GM12865 (cell line): ENCODE measurements around the gene BMP8A.

Experiments used
- DNase-seq: peaks from one replicate; pipeline ENCODE4 v3.0.0; 2010; ENCODE audit warnings: low read depth
- H3K4me3 ChIP-seq: 2 replicates; pipeline ENCODE4 v1.5.1; 2011; ENCODE audit warnings: mild to moderate bottlenecking, low read depth, low read length, control low read depth
- TF ChIP-seq, protein P1 (sequence below): IDR thresholded peaks from 2 replicates; pipeline ENCODE4 v1.5.1; 2011; ENCODE audit warnings: low read length, control low read depth, low read depth, inconsistent platforms; ENCODE audit not compliant: insufficient read depth; ENCODE audit errors: missing control alignments

The BMP8A gene

DNA sequence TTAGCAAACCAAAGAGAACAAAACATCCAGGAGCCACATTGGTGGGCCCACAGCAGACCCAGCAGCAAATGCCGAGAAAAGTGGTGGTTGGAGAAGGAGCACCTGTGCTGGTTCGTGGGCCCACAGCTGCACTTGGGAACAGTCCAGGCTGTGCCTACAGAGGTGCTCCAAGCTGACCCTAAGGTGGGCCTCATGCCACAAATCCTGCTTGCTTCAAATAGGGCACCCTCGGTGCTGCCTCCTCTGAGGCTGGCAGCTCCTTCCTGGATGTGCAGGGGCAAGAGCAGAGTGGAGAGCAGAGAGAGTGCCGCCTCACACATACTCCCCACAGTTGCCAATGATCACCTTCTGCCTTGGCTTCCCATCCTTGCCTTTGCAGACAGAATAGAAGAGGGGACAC is 40.1 kb downstream of the BMP8A start:
- no peak overlapping the region for H3K4me3 ChIP-seq
- no peak for DNase-seq
- TF ChIP-seq, protein P1, sequence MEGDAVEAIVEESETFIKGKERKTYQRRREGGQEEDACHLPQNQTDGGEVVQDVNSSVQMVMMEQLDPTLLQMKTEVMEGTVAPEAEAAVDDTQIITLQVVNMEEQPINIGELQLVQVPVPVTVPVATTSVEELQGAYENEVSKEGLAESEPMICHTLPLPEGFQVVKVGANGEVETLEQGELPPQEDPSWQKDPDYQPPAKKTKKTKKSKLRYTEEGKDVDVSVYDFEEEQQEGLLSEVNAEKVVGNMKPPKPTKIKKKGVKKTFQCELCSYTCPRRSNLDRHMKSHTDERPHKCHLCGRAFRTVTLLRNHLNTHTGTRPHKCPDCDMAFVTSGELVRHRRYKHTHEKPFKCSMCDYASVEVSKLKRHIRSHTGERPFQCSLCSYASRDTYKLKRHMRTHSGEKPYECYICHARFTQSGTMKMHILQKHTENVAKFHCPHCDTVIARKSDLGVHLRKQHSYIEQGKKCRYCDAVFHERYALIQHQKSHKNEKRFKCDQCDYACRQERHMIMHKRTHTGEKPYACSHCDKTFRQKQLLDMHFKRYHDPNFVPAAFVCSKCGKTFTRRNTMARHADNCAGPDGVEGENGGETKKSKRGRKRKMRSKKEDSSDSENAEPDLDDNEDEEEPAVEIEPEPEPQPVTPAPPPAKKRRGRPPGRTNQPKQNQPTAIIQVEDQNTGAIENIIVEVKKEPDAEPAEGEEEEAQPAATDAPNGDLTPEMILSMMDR, result no peak

DNA sequence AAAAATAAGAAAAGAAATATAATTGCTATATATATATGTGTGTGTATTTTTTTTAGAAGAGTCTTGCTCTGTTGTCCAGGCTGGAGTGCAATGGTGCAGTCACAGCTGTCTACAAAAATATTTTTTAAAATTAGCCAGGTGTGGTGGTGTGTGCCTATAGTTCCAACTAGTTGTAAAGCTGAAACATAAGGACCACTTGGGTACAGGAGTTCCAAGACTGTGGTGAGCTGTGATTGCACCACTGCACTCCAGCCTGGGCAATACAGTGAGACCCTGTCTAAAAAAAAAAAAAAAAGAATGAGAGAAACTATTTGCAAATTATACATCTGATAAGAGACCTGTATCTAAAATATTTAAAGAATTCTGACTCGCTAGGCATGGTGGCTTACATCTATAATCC is 42.0 kb downstream of the BMP8A start:
- TF ChIP-seq, protein P1, result no peak
- H3K4me3 ChIP-seq, result no peak overlapping the region
- DNase-seq, result no peak

DNA sequence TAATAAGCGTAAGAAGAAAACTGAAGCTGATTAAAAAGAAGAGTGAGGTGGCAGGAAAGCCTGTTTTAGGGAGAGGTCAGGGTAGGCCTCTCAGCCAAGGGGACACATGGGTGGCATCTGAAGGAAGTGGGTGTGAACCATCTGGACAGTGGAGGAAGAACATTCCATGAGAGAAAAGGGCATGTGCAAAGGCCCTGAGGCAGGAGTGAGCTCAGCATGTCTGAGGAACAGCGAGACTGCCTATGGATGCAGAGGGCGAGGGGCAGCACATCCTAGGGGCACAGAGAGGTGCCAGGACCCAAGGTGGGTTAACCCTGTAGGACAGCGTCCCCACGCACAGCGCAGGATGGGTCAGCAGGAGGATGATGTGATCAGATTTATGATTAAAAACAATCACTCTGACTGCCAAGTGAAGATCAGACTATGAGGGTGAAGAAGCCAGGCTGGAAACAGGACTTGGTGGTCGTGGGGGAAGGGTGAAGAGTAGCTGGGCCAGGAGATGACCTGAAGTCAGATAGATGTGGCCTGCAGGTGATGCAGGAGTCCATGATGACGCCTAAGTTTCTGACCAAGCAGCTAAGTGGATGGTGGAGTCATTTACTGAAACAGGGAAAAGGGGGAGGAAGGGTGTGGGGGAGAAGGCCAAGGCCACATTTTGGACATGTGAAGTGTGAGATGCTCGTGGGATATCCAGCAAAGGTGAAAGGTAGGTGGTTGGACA is 47.3 kb downstream of the BMP8A start:
- no peak for DNase-seq
- H3K4me3 ChIP-seq, result no peak overlapping the region
- TF ChIP-seq, protein P1, result no peak

DNA sequence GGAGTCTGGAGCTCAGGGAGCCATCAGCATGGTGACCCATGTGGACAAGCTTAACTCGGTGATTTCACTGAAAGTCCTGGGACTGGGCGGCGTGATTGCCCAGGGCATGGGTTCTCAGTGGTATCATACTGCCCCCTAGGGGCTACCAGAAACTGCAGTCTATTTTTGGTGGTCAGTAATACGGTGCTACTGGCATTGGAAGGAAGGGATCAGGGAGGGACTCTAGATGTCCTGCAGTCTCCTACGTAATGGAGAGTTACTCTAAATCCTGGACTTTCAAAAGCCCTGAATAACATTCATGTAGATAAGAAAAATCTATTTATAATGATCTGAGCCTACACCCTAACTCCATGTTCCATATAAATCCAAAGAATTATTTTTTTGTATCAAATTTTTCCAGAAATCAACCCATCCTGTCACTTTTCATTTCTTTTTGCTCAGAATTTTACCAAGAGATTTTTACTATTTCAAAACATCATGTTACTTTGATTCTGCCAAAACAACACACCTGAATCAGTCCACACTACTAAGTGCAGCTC is 47.9 kb downstream of the BMP8A start:
- DNase-seq, result peak; percentile 78
- no peak overlapping the region for H3K4me3 ChIP-seq
- TF ChIP-seq, protein P1, result peak; percentile 95

DNA sequence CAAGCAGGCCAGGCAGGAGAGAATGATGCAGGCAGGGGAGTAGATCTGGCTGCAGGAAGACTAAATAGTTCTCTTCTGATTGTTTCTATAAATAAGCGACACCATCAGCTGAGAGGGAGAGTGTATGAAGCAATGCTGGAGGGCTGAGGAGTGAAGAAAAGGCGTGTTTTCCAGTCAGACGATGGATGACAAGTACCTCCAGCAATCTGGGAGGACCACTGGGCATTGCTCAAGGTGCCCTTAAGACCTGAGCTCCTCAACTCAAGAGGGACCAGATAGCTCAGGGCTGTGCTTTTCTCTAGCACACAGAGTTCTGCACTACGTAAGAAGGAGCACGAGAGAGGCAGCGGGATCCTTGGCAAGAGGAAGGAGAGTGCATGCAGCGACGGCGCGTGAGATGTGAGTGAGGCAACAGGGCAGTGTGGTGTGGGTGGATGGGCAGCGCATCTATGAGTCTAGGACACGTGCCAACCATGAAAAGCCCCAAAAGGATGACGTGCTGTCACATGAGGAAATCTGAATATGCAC is 49.1 kb downstream of the BMP8A start:
- no peak for DNase-seq
- TF ChIP-seq, protein P1, result no peak
- no peak overlapping the region for H3K4me3 ChIP-seq

DNA sequence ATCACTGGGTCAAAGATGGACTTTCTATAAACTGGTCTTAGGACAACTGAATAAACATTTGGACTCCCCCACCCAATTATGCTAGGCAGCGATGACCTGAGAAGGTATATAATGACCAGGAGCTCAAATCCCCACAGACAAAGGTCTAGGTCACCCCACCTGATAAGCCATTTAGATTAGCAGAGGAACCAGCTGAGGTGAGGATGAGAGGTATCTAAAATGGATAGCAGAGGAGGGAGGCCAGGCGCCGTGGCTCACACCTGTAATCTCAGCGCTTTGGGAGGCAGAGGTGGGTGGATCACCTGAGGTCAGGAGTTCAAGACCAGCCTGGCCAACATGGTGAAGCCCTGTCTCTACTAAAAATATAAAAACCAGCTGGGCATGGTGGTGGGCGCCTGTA is 51.5 kb downstream of the BMP8A start:
- TF ChIP-seq, protein P1, result no peak
- DNase-seq, result no peak
- H3K4me3 ChIP-seq, result no peak overlapping the region
